ENCODE measurements around the gene SSNA1.

Gene SSNA1

GRCh38 chr9:137184881-137185660 is 3.4 kb upstream of the SSNA1 start:
- no peak for DNase-seq (ENCODE audit: low read depth)

DNA sequence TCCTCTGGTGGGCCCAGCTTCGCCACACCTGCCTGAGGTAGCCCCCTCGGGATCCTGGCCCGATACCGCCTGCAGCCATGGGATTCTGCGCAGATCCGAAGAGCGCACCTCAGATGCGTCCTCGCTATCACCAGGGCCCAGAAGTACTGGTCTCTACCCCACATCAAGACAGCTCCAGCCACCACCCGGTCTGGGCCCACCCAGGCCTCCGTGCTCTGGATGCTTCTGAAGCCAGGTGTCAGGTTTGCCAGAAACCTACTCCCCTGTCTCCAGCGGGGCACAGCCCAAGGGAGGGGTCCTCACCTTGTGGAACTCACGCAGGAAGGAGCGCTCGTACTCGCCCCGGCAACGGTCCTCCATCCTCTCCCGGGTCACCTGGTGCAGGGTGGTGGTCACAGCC is 2.6 kb upstream of the SSNA1 start:
- no peak for DNase-seq (ENCODE audit: low read depth)

- DNase-seq (ENCODE audit: low read depth), result no peak
Observed at GRCh38 chr9:137186385-137186784, 2.1 kb upstream of the SSNA1 start.

DNA sequence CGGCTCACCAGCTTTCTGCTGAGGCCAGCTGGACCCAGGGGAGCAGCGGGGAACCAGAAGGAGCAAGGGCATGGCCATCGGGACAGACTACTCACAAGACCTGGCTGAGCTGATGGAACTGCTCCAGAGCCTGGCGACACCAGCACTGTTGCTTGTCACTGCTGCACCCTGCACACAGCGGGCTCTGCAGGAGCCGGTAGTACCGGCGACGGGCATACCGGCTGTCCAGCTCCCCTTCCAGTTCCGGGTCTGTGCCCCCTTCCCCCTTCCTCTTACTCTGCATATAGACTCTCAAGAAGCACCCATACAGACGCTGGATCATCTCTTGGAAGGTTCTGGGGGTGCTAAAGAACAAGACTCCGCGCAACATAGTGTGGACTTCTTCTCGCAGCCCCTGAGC is 1.1 kb upstream of the SSNA1 start:
- DNase-seq (ENCODE audit: low read depth), result no peak

DNA sequence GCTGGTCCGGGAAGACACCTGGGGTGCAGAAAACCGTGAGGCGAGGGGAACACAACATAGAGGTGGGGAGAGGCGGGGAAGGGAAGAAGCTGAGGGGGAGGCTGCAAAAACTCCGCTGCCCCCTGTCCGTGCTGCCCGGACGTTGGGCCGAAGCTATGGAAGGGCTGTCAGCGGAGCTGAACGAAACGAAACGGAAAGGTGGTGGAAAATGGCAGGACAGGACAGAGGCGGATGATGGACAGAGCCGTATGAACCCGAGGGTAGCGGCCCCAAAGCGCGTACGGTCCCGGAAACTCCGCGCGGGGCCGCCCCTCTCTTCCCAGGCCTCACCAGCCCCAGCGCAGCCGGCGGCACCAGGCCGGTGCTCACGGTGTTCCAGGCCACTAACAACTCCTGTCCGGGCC is 388 bp upstream of the SSNA1 start:
- DNase-seq (ENCODE audit: low read depth), result no peak

DNA sequence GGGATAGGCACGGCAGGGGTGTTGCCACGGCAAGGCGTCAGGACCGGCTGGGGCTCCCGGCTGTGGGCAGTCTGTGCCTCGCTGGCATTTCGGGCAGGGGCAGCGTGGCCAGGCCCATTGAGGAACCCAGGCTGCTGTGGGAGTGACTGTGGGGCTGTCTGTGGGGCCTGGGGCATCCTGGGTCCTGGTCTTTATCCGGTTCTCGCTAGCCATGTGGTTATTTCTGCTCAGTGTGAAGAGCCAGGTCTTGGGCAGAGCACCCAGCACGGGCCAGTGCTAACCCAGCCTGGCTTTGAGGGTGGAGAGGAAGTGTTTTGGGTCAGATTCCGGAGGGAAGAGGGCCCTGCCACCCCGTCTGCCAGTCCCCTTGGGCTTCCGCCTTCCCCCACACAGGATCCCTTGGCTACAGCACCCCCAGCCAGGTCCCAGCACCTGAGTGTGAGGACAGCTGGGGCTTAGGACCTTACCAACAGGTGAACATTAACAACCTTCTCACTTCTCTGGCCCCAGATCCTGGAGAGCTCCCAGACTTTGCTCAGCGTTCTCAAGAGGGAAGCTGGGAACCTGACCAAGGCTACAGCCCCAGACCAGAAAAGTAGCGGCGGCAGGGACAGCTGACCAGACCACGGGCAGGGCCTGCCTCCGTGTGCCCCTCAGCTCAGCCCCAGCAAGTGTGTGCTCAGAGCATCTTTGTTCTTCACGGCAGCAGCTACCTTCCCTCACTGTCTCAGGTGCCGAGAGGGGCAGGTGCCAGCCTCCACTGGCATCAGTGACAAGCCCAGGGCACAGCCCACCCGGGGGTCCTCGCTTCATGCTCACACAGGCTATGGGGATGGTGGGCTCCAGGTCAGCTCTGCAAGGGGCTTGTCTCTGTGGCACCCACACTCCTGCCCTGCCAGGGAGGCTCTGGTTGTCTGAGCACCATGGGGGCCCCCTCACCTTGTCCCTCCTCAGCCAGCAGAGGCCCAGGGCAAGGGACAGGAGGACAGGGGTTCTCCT is 1.1 kb downstream of the SSNA1 start:
- DNase-seq (ENCODE audit: low read depth), result no peak

DNA sequence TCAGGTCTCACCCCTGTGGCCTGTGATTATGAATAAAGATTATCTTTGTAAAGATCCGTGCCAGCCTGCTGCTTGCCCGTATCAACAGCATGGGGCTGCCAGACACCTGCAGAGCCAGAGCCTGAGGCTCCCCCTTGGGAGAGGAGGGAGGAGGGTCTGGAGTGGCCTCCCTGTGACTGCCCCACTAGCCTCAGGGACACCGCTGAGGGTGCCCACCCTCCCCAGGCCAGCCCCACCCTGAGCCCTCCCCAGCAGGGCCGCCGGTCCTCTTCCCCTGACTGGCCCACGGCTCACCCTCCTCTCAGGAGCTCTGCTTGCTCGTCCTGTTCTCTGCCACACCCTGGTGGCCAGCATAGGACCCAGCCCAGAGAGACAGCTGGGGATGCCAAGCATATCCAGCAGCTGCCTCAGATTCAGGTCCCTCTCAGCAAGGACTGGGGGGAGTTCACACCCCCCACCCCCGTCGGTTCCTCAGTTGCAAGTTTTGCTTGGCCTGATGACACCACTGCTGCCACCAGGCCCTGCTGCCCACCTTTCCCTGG is 1.9 kb downstream of the SSNA1 start:
- DNase-seq (ENCODE audit: low read depth), result no peak

- no peak for DNase-seq (ENCODE audit: low read depth)
Observed at GRCh38 chr9:137191245-137191644, 2.8 kb downstream of the SSNA1 start.

GRCh38 chr9:137191691-137192447 is 3.4 kb downstream of the SSNA1 start:
- DNase-seq (ENCODE audit: low read depth), result no peak

GRCh38 chr9:137192448-137192780 is 3.9 kb downstream of the SSNA1 start:
- no peak for DNase-seq (ENCODE audit: low read depth)

- DNase-seq (ENCODE audit: low read depth), result no peak
Observed at GRCh38 chr9:137192859-137193258, 4.4 kb downstream of the SSNA1 start.

- no peak for DNase-seq (ENCODE audit: low read depth)
Observed at GRCh38 chr9:137193771-137194170, 5.3 kb downstream of the SSNA1 start.

GRCh38 chr9:137194388-137194787 is 5.9 kb downstream of the SSNA1 start:
- DNase-seq (ENCODE audit: low read depth), result no peak

- no peak for DNase-seq (ENCODE audit: low read depth)
Observed at GRCh38 chr9:137194909-137195308, 6.4 kb downstream of the SSNA1 start.

GRCh38 chr9:137195525-137196220 is 7.2 kb downstream of the SSNA1 start:
- no peak for DNase-seq (ENCODE audit: low read depth)

GRCh38 chr9:137198051-137198901 is 9.8 kb downstream of the SSNA1 start:
- no peak for DNase-seq (ENCODE audit: low read depth)

DNA sequence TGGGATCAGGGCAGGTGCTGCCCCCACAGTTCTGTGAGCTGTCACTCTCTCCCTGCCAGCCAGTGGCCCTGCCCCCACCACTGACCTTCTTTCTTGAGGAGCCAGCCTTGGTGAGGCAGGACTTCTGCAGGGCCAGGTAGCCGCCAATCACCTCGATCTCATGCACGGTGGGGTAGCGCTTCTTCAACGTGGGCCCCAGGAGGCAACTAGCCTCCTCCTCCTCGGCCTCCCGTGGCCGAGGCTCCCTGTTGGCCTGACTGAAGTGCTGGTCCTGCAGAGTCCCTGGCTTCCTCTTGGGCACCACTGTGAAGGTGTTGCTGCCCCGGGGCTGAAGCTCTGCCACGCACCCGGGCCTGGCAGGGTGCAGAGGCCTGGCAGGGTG is 10.4 kb downstream of the SSNA1 start:
- DNase-seq (ENCODE audit: low read depth), result no peak

DNA sequence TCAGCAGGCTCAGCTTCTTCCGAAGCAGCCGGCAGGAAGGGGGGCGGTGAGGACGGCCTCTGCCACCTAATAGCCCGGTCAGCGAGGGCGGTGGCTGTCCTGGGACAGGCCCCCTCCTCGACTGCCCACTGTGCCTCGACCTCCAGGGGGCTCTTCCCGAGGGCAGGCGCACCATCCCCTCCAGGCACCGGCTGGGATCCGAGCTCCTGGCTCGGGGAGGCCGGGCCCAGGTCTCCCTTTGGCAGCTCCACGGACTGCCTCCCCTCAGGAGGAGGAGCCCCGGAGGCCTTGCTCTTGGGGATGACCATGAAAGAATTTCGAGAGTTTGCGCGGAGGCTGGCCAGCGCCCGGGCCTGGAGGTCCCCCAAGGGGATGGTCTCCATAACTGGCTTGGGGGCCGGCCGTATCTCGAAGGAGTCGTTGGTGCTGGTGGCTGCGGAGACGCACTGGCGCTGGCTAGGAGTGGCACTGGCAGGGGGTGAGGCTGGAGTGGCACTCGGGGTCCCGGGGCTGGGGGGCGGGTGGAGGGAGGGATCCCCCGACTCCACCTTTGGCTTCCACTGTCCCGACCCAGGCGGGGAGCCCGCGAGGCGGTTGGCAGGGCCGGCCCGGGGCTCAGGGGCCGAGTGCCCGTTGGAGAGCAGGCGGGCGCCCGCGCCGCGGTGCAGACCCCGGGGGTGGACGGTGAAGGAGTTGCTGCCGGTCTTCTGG is 11.1 kb downstream of the SSNA1 start:
- DNase-seq (ENCODE audit: low read depth), result no peak

DNA sequence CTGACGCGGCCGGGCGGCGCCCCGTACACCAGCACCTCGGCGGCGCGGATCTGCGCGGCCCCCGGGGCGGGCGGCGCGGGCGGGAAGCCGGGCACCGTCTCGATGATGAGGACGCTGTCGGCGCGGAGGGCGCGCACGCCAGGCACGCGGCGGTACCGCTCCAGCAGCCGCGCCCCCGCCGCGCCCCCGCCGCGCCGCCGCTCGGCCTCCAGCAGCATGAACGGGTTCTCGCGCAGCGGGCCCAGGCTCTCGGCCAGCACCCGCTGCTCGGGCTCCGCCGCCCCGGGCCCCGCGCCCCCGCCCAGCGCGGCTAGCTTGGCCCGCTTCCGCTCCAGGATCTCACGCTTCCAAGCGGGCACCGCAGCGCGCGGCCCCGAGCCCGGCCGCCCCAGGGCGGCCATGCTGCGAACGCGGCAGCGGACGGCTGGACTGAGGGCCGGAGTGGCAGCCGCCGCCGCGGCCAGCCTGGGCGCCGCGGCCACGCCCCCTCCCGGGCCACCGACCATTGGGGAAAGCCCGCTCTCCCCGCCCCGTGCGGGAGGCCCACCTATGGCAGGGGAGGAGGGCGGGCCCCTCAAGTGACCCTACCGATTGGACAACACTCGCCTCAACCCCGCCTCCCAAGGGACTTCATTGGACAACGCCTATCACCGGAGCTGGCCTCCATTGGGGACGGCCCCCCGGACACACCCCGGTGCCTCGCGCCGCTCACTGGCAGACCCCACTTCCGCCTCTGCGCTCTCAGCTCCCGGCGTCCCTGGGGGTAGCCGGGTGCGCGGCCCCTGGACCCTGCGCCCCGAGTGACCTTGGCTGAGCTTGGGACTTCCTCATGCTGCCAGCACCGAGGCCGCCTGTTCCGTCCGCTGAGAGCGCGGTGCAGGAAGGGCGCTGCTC is 12.1 kb downstream of the SSNA1 start, which contains the start of gene TPRN:
TSS of gene TPRN (minus strand) at position 431 of the 894 bp plus-strand sequence. CDS start at position 401, 30 bp downstream.
- DNase-seq (ENCODE audit: low read depth), result peak; percentile 90

All from GM04503 (cell line).